HepG2 (cell line): ENCODE measurements around the gene ZNF500. TPM values are rescaled to one million over a fixed set of nuclear protein-coding genes. Genes with fewer than 3 reads are reported as not detected.
A peak's percentile ranks its signal among the peaks of the same experiment; 100 is the strongest.

ENCODE experiments used
- IKZF1 ChIP-seq: fragments of 450-650 bp; IDR thresholded peaks from 2 replicates; pipeline ENCODE4 v1.7.1; 2016
- KMT2B ChIP-seq: IDR thresholded peaks from 2 replicates; pipeline ENCODE4 v1.6.1; 2016; ENCODE audit warnings: missing genetic modification reagents, missing compliant biosample characterization
- ONECUT2 ChIP-seq: sonication (generic); formaldehyde crosslinking; IDR thresholded peaks from 2 replicates; pipeline ENCODE4 v1.4.0; 2020; ENCODE audit warnings: missing genetic modification reagents
- POLR2AphosphoS2 ChIP-seq: IDR thresholded peaks from 2 replicates; pipeline ENCODE4 v1.6.1; 2011; ENCODE audit warnings: low read depth, low read length, improper control_type of control experiment
- RBM39 ChIP-seq: fragments of 200-400 bp; formaldehyde crosslinking; IDR thresholded peaks from one replicate; pipeline ENCODE4 v1.6.1; 2018; ENCODE audit warnings: antibody characterized with exemption, mild to moderate bottlenecking, low read depth, low read length; ENCODE audit not compliant: poor library complexity, severe bottlenecking
- SALL1 ChIP-seq: sonication (generic); formaldehyde crosslinking; IDR thresholded peaks from 2 replicates; pipeline ENCODE4 v1.8.0; 2022; ENCODE audit warnings: mild to moderate bottlenecking, missing genetic modification reagents
- STAG1 ChIP-seq: sonication (generic); formaldehyde crosslinking; IDR thresholded peaks from 2 replicates; pipeline ENCODE4 v1.4.0; 2020; ENCODE audit warnings: missing genetic modification reagents
- SUZ12 ChIP-seq: fragments of 150-350 bp; IDR thresholded peaks from 2 replicates; pipeline ENCODE4 v1.6.1; 2014; ENCODE audit warnings: low read depth, low read length
- TBX2 ChIP-seq: sonication (generic); formaldehyde crosslinking; IDR thresholded peaks from 2 replicates; pipeline ENCODE4 v1.5.0; 2020; ENCODE audit warnings: missing genetic modification reagents, mild to moderate bottlenecking, borderline replicate concordance
- TFDP1 ChIP-seq: IDR thresholded peaks from 2 replicates; pipeline ENCODE4 v1.6.1; 2016; ENCODE audit warnings: missing compliant biosample characterization, missing genetic modification reagents, borderline replicate concordance
- U2AF2 ChIP-seq: fragments of 200-400 bp; formaldehyde crosslinking; IDR thresholded peaks from 2 replicates; pipeline ENCODE4 v1.6.1; 2017; ENCODE audit warnings: low read depth, mild to moderate bottlenecking, low read length
- ZBTB1 ChIP-seq: sonication (generic); formaldehyde crosslinking; IDR thresholded peaks from 2 replicates; pipeline ENCODE4 v1.4.0; 2020; ENCODE audit warnings: missing genetic modification reagents, borderline replicate concordance
- ZBTB26 ChIP-seq: IDR thresholded peaks from 2 replicates; pipeline ENCODE4 v1.6.1; 2016; ENCODE audit warnings: missing compliant biosample characterization, missing genetic modification reagents, borderline replicate concordance
- ZIK1 ChIP-seq: sonication (generic); formaldehyde crosslinking; IDR thresholded peaks from 2 replicates; pipeline ENCODE4 v1.5.0; 2020; ENCODE audit warnings: mild to moderate bottlenecking, low read depth, missing genetic modification reagents, borderline replicate concordance
- ZNF512B ChIP-seq: sonication (generic); formaldehyde crosslinking; IDR thresholded peaks from 2 replicates; pipeline ENCODE4 v1.5.1; 2020; ENCODE audit warnings: missing genetic modification reagents, mild to moderate bottlenecking, borderline replicate concordance
- ZNF839 ChIP-seq: sonication (generic); formaldehyde crosslinking; IDR thresholded peaks from 2 replicates; pipeline ENCODE4 v1.4.0; 2020; ENCODE audit warnings: missing genetic modification reagents, mild to moderate bottlenecking, borderline replicate concordance
- polyA plus RNA-seq, 8 experiments: library from polyadenylated mRNA; depleted of rRNA in 3 of 8; stranded (reverse) in 7 of 8; unstranded in 1 of 8; fragments of >200 nt; fragmentation: Illumina TruSeq in 4 of 8; extraction: Trizol in 4 of 8; gene quantifications; 2 replicates each; pipeline versions ENCODE4 v1.2.1 to v1.2.3, GENCODE V29; 2011 to 2016; ENCODE audit warnings: low read depth in 4 of 8, missing spikeins in 1 of 8, mixed read lengths in 1 of 8; ENCODE audit not compliant: insufficient read depth in 1 of 8
- total RNA-seq, 5 experiments: library from RNA; depleted of rRNA; stranded (reverse); fragments of >200 nt; fragmentation: Illumina TruSeq; extraction: Trizol; gene quantifications; 2 replicates each; pipeline ENCODE4 v1.2.3, GENCODE V29; 2016; ENCODE audit warnings: low read depth in 1 of 5
- TF ChIP-seq, protein P1 (sequence below): sonication (generic); formaldehyde crosslinking; IDR thresholded peaks from 2 replicates; pipeline ENCODE4 v1.8.0; 2022; ENCODE audit warnings: low read depth, missing genetic modification reagents
- TF ChIP-seq, protein P2 (sequence below), 2 experiments: sonication (generic) in 1 of 2; formaldehyde crosslinking in 1 of 2; IDR thresholded peaks; 2 replicates each; pipeline versions ENCODE4 v1.4.0 to v1.6.1; 2016 to 2020; ENCODE audit warnings: borderline replicate concordance in 1 of 2, low read depth in 1 of 2, mild to moderate bottlenecking in 1 of 2, missing genetic modification reagents in 1 of 2

Gene ZNF500
- total and polyA plus RNA-seq, 2 of the 13 experiments (the other 11 are each of a cell fraction or from before 2014, with no cell fraction given): 6.1 to 12.2 TPM

GRCh38 chr16:4802659-4803287, 35.8 kb upstream of the ZNF500 start (continued):
- TF ChIP-seq, protein P1, sequence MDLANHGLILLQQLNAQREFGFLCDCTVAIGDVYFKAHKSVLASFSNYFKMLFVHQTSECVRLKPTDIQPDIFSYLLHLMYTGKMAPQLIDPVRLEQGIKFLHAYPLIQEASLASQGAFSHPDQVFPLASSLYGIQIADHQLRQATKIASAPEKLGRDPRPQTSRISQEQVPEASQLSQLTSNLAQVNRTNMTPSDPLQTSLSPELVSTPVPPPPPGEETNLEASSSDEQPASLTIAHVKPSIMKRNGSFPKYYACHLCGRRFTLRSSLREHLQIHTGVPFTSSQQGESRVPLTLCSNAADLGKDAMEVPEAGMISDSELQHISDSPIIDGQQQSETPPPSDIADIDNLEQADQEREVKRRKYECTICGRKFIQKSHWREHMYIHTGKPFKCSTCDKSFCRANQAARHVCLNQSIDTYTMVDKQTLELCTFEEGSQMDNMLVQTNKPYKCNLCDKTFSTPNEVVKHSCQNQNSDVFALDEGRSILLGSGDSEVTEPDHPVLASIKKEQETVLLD (CRISPR knock-in tag): peak; percentile 68
- TF ChIP-seq TFDP1: peak; percentile 22; the same call in 1 of the 2 replicates
- TF ChIP-seq ONECUT2 (CRISPR knock-in tag): no peak
- TF ChIP-seq RBM39: peak; percentile 67
- no peak for TF ChIP-seq U2AF2
- TF ChIP-seq, protein P2, sequence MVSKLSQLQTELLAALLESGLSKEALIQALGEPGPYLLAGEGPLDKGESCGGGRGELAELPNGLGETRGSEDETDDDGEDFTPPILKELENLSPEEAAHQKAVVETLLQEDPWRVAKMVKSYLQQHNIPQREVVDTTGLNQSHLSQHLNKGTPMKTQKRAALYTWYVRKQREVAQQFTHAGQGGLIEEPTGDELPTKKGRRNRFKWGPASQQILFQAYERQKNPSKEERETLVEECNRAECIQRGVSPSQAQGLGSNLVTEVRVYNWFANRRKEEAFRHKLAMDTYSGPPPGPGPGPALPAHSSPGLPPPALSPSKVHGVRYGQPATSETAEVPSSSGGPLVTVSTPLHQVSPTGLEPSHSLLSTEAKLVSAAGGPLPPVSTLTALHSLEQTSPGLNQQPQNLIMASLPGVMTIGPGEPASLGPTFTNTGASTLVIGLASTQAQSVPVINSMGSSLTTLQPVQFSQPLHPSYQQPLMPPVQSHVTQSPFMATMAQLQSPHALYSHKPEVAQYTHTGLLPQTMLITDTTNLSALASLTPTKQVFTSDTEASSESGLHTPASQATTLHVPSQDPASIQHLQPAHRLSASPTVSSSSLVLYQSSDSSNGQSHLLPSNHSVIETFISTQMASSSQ (IDR thresholded peaks at IDR 0.05; ENCODE audit: low read depth): no peak
- TF ChIP-seq, protein P2 (CRISPR knock-in tag; IDR thresholded peaks at IDR 0.05; ENCODE audit: borderline replicate concordance): no peak
- no peak for TF ChIP-seq ZNF839 (CRISPR knock-in tag)
- no peak for TF ChIP-seq KMT2B (CRISPR knock-in tag)
- TF ChIP-seq SALL1 (CRISPR knock-in tag): no peak
- no peak for TF ChIP-seq STAG1
- TF ChIP-seq TBX2: peak; percentile 45; the same call in 1 of the 2 replicates
- no peak for TF ChIP-seq ZBTB1 (CRISPR knock-in tag)
- no peak for TF ChIP-seq POLR2AphosphoS2
- no peak for TF ChIP-seq ZBTB26 (CRISPR knock-in tag)
- no peak for TF ChIP-seq ZIK1 (CRISPR knock-in tag)
- no peak for TF ChIP-seq ZNF512B (CRISPR knock-in tag)
- no peak for TF ChIP-seq IKZF1
- TF ChIP-seq SUZ12: no peak
